Stomach smooth muscle (tissue), 2 donors: ENCODE results near the gene TTF2.
"Not testable (repeated sequence)": the region's sequence is repeated elsewhere in the genome, so short reads cannot be mapped to it uniquely, and the experiment has no call there.

Experiments used
- H3K27ac ChIP-seq: one replicate; pipeline ENCODE4 v1.7.0; 2013; ENCODE audit warnings: mild to moderate bottlenecking, low read length, inconsistent platforms
- H3K27me3 ChIP-seq, 2 donors: one replicate each; pipeline ENCODE4 v1.7.0; 2013; ENCODE audit warnings: low read length in 2 of 2; ENCODE audit not compliant: insufficient read depth in 2 of 2, control insufficient read depth in 1 of 2
- H3K36me3 ChIP-seq, 2 donors: one replicate each; pipeline ENCODE4 v1.7.0; 2013; ENCODE audit warnings: low read length in 2 of 2; ENCODE audit not compliant: control insufficient read depth in 2 of 2, insufficient read depth in 2 of 2
- H3K4me1 ChIP-seq: one replicate; pipeline ENCODE4 v1.7.0; 2013; ENCODE audit warnings: low read length; ENCODE audit not compliant: control insufficient read depth, insufficient read depth
- H3K4me3 ChIP-seq, 2 donors: one replicate each; pipeline ENCODE4 v1.7.0; 2013; ENCODE audit warnings: low read length in 2 of 2
- H3K9ac ChIP-seq, 2 donors: one replicate each; pipeline ENCODE4 v1.7.0; 2013; ENCODE audit warnings: low read length in 2 of 2, mild to moderate bottlenecking in 1 of 2
- H3K9me3 ChIP-seq, 2 donors: one replicate each; pipeline ENCODE4 v1.7.0; 2013; ENCODE audit warnings: low read length in 2 of 2; ENCODE audit not compliant: control insufficient read depth in 2 of 2
- donor health status: healthy.
- donor health status: Pancreatic carcinoma.

TTF2 gene

DNA sequence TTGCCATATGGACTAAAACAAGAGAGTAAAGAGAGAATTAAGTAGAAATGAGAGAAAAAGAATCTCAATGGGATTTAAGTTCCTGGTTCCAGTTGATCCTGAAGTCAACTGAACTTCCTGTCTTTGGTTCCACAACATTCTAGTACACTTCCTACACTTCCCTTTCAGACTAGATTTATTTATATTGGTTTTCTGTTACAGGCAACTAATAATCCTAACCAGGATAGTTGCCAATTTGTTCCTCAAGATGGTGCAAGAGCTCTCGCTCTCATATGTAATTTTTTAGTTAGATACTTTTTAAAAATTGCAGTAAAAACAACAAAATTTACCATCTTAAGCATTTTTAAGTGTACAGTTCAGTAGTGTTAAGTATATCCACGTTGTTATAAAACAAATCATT lies 90.2 kb downstream of the TTF2 start:
- Histone ChIP-seq H3K9ac (no peak overlapping the region), H3K9me3 (no peaks in the 10 kb centered on the region), H3K36me3 (no peaks in the 10 kb centered on the region), H3K27ac (no peak overlapping the region), H3K4me3 (no peak overlapping the region), H3K4me1 (no peaks in the 10 kb centered on the region), H3K27me3 (peaks cover 0 to 2% of the 10 kb centered on the region in 2 donors)

GRCh38 chr1:117151305-117151704 lies 91.2 kb downstream of the TTF2 start:
- H3K27me3 ChIP-seq, H3K9me3 ChIP-seq: not testable (repeated sequence)

More at GRCh38 chr1:117151305-117151704, 91.2 kb downstream of the TTF2 start:
- not testable (repeated sequence) for H3K9ac ChIP-seq, H3K4me1 ChIP-seq, H3K27ac ChIP-seq, H3K4me3 ChIP-seq, H3K36me3 ChIP-seq
